ENCODE results near the gene NAE1. TPM values are rescaled to one million over a fixed set of nuclear protein-coding genes. Genes with fewer than 3 reads are reported as not detected.
A peak's percentile ranks its signal among the peaks of the same experiment; 100 is the strongest.

NAE1 gene
- total RNA-seq, 1 donor from 2014 or later = 114 TPM

GRCh38 chr16:66845791-66846221 is 15.0 kb upstream of the NAE1 start:
- H3K27me3 Mint-ChIP-seq = peaks cover 71% of the 10 kb centered on the region
- H3K27ac Mint-ChIP-seq = no peak overlapping the region
- peaks cover 3% of the 10 kb centered on the region for H3K4me1 Mint-ChIP-seq (ENCODE audit: low read depth)
- H3K4me3 Mint-ChIP-seq (ENCODE audit: low read depth) = no peak overlapping the region
- no peak for TF ChIP-seq CTCF (IDR thresholded peaks at IDR 0.05; ENCODE audit: unreplicated experiment)
- DNase-seq (ENCODE audit: low spot score, unreplicated experiment) = no peak
- no peaks in the 10 kb centered on the region for H3K36me3 Mint-ChIP-seq (ENCODE audit: insufficient read depth)
- H3K9me3 Mint-ChIP-seq (ENCODE audit: low read depth) = no peaks in the 10 kb centered on the region

DNA sequence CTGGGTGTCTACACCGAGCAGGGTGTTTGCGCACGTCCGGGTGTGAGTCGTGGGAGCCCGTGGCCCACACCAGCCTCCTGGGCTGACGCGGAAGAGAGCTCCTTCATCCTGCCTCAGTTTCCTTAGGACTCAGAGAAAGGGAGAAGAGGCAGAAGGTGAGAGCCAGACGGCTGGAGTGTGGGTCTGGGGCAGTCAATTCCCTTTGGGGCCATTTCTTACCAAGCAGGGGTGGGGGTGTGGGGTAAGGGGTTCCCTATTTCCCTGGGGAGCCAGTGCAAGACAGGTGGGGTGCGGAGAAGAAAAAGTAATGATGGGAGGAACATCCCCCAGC is 14.3 kb upstream of the NAE1 start:
- peaks cover 3% of the 10 kb centered on the region for H3K4me1 Mint-ChIP-seq (ENCODE audit: low read depth)
- H3K4me3 Mint-ChIP-seq (ENCODE audit: low read depth) = peak overlapping the region; percentile 42
- H3K9me3 Mint-ChIP-seq (ENCODE audit: low read depth) = no peaks in the 10 kb centered on the region
- H3K27ac Mint-ChIP-seq = no peak overlapping the region
- no peak for TF ChIP-seq CTCF (IDR thresholded peaks at IDR 0.05; ENCODE audit: unreplicated experiment)
- no peak for DNase-seq (ENCODE audit: low spot score, unreplicated experiment)
- H3K36me3 Mint-ChIP-seq (ENCODE audit: insufficient read depth) = no peaks in the 10 kb centered on the region
- H3K27me3 Mint-ChIP-seq = peaks cover 73% of the 10 kb centered on the region

GRCh38 chr16:66844342-66845079 is 13.7 kb upstream of the NAE1 start, which contains the start of gene CA7:
TSS of gene CA7 (plus strand) at chr16:66844414. CDS start at chr16:66844488, 74 bp downstream.
- Mint-ChIP-seq H3K27ac (peak within 1 kb of the TSS; percentile 52), H3K36me3 (ENCODE audit: insufficient read depth) (no peaks in the 10 kb centered on the region), H3K4me1 (ENCODE audit: low read depth) (peaks cover 3% of the 10 kb centered on the region), H3K27me3 (peaks cover 77% of the 10 kb centered on the region), H3K4me3 (ENCODE audit: low read depth) (peak within 1 kb of the TSS; percentile 72), H3K9me3 (ENCODE audit: low read depth) (no peaks in the 10 kb centered on the region)
- no peak for DNase-seq (ENCODE audit: low spot score, unreplicated experiment)
- TF ChIP-seq CTCF (IDR thresholded peaks at IDR 0.05; ENCODE audit: unreplicated experiment) = no peak

- Mint-ChIP-seq H3K4me1 (ENCODE audit: low read depth) (peaks cover 3% of the 10 kb centered on the region), H3K27me3 (peaks cover 80% of the 10 kb centered on the region), H3K27ac (peak overlapping the region; percentile 52), H3K4me3 (ENCODE audit: low read depth) (peak overlapping the region; percentile 72), H3K36me3 (ENCODE audit: insufficient read depth) (no peaks in the 10 kb centered on the region), H3K9me3 (ENCODE audit: low read depth) (no peaks in the 10 kb centered on the region)
- DNase-seq (ENCODE audit: low spot score, unreplicated experiment) = no peak
- TF ChIP-seq CTCF (IDR thresholded peaks at IDR 0.05; ENCODE audit: unreplicated experiment) = no peak
Observed at GRCh38 chr16:66844009-66844341, 13.2 kb upstream of the NAE1 start.

DNA sequence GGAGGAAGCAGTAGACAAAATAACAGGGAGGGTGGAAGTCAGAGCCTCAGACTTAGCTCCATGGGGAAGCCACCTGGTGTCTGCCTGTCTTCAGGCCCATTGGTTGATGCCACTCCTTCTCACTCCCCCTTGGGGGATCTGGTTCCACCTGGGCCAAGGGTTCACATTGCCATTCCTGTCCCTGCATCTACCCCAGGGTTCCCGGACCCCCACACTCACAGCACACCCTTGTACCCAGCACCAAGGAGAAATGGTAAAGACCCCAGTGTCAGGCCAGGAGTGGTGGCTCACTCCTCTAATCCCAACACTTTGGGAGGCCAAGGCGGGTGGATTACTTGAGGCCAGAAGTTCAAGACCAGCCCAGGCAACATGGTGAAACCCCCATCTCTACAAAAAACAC is 12.4 kb upstream of the NAE1 start:
- Mint-ChIP-seq H3K36me3 (ENCODE audit: insufficient read depth) (no peaks in the 10 kb centered on the region), H3K27me3 (peaks cover 83% of the 10 kb centered on the region), H3K9me3 (ENCODE audit: low read depth) (peaks cover 7% of the 10 kb centered on the region), H3K27ac (no peak overlapping the region), H3K4me3 (ENCODE audit: low read depth) (peak overlapping the region; percentile 29), H3K4me1 (ENCODE audit: low read depth) (peaks cover 3% of the 10 kb centered on the region)
- TF ChIP-seq CTCF (IDR thresholded peaks at IDR 0.05; ENCODE audit: unreplicated experiment) = no peak
- DNase-seq (ENCODE audit: low spot score, unreplicated experiment) = no peak
